ENCODE measurements around the gene GTF3C5. TPM values are rescaled to one million over a fixed set of nuclear protein-coding genes. Genes with fewer than 3 reads are reported as not detected.

Gene GTF3C5
- total RNA-seq, 1 experiment from 2014 or later: 79.6 TPM

- Histone ChIP-seq H3K4me2 (no peak overlapping the region), H3K4me3 (no peak overlapping the region), H3K9me2 (ENCODE audit: insufficient read depth) (no peaks in the 10 kb centered on the region), H4K20me1 (ENCODE audit: insufficient read depth) (no peaks in the 10 kb centered on the region), H3K4me1 (replicated peaks; ENCODE audit: insufficient read depth) (no peaks in the 10 kb centered on the region), H3K79me2 (ENCODE audit: low read depth) (no peaks in the 10 kb centered on the region), H2AFZ (no peak overlapping the region), H3K27me3 (ENCODE audit: insufficient read depth, low read depth) (peaks cover 99% of the 10 kb centered on the region), H3K9me3 (ENCODE audit: insufficient read depth, low read depth) (no peaks in the 10 kb centered on the region), H3K27ac (no peak overlapping the region), H3F3A (ENCODE audit: insufficient read depth, low read depth) (no peaks in the 10 kb centered on the region), H3K36me3 (ENCODE audit: low read depth) (no peaks in the 10 kb centered on the region)
- no peak for TF ChIP-seq EZH2 (IDR thresholded peaks at IDR 0.05; ENCODE audit: low read depth)
- no peak for TF ChIP-seq CTCF (conservative IDR thresholded peaks at IDR 0.05)
- BruUV-seq (replicated peaks): no TSS peak
- POLR2A ChIA-PET (ENCODE audit: unreplicated experiment): interaction anchor here (0.7 kb wide), 1 partner anchor 153 kb away, joined by 5 read pairs; no protein-coding TSS in a partner anchor
- CTCF ChIA-PET: no interaction called here
- no peak for DNase-seq
- intact Hi-C loops (cut with micrococcal nuclease; ENCODE audit: unreplicated experiment): no loop called here
These were observed 40.0 kb upstream of the GTF3C5 start for GRCh38 chr9:132990781-132991180.

- TF ChIP-seq CTCF (conservative IDR thresholded peaks at IDR 0.05) (no peak), EZH2 (IDR thresholded peaks at IDR 0.05; ENCODE audit: low read depth) (no peak)
- POLR2A ChIA-PET (ENCODE audit: unreplicated experiment): interaction anchor here (0.7 kb wide), 1 partner anchor 152 kb away, joined by 5 read pairs; no protein-coding TSS in a partner anchor
- no peaks in the 10 kb centered on the region for H4K20me1 ChIP-seq (ENCODE audit: insufficient read depth)
- no peak overlapping the region for H3K4me2 ChIP-seq
- no peak overlapping the region for H3K4me3 ChIP-seq
- no peak for DNase-seq
- no peaks in the 10 kb centered on the region for H3F3A ChIP-seq (ENCODE audit: insufficient read depth, low read depth)
- no peaks in the 10 kb centered on the region for H3K9me2 ChIP-seq (ENCODE audit: insufficient read depth)
- H3K27ac ChIP-seq: no peak overlapping the region
- H2AFZ ChIP-seq: no peak overlapping the region
- H3K36me3 ChIP-seq (ENCODE audit: low read depth): no peaks in the 10 kb centered on the region
- peaks cover 99% of the 10 kb centered on the region for H3K27me3 ChIP-seq (ENCODE audit: insufficient read depth, low read depth)
- H3K79me2 ChIP-seq (ENCODE audit: low read depth): no peaks in the 10 kb centered on the region
- intact Hi-C loops (cut with micrococcal nuclease; ENCODE audit: unreplicated experiment): no loop called here
- H3K9me3 ChIP-seq (ENCODE audit: insufficient read depth, low read depth): no peaks in the 10 kb centered on the region
- CTCF ChIA-PET: interaction anchor here (0.6 kb wide), 1 partner anchor 263 kb away, joined by 3 read pairs; no protein-coding TSS in a partner anchor
- H3K4me1 ChIP-seq (replicated peaks; ENCODE audit: insufficient read depth): no peaks in the 10 kb centered on the region
- BruUV-seq (replicated peaks): no TSS peak
These were observed 39.2 kb upstream of the GTF3C5 start for GRCh38 chr9:132991351-132992300.

DNA sequence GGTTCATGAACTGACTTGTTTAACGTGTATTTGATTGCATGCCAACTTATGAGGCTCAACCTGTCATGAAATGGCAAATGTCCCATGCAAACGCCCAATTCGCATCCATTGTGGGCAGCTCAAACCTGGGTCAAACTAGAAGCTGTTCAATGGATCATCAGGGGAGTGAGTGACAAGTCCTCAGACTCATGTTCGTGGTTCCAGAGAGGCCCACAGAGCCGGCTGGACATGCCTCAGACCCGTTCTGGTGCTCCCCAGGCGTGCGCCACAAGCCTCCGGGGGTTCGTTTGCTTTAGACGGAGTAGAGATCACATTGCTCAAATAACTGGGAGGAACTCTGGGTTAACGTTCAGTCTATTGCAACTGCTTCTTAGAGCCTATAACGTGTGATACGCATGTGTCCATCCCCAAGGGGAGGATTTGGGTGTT is 37.3 kb upstream of the GTF3C5 start:
- H3K9me2 ChIP-seq (ENCODE audit: insufficient read depth): no peaks in the 10 kb centered on the region
- H3K79me2 ChIP-seq (ENCODE audit: low read depth): no peaks in the 10 kb centered on the region
- no TSS peak for BruUV-seq (replicated peaks)
- CTCF ChIA-PET: no interaction called here
- H3K27ac ChIP-seq: no peak overlapping the region
- H3K4me3 ChIP-seq: no peak overlapping the region
- POLR2A ChIA-PET (ENCODE audit: unreplicated experiment): interaction anchor here (0.6 kb wide), 1 partner anchor 37 kb away, joined by 4 read pairs; the partner anchor contains the start of gene GTF3C5
- H3F3A ChIP-seq (ENCODE audit: insufficient read depth, low read depth): no peaks in the 10 kb centered on the region
- intact Hi-C loops (cut with micrococcal nuclease; ENCODE audit: unreplicated experiment): no loop called here
- H3K4me1 ChIP-seq (replicated peaks; ENCODE audit: insufficient read depth): no peaks in the 10 kb centered on the region
- no peaks in the 10 kb centered on the region for H3K36me3 ChIP-seq (ENCODE audit: low read depth)
- H3K4me2 ChIP-seq: no peak overlapping the region
- H3K27me3 ChIP-seq (ENCODE audit: insufficient read depth, low read depth): peaks cover 95% of the 10 kb centered on the region
- no peak for DNase-seq
- TF ChIP-seq CTCF (conservative IDR thresholded peaks at IDR 0.05) (no peak), EZH2 (IDR thresholded peaks at IDR 0.05; ENCODE audit: low read depth) (no peak)
- H2AFZ ChIP-seq: no peak overlapping the region
- H3K9me3 ChIP-seq (ENCODE audit: insufficient read depth, low read depth): no peaks in the 10 kb centered on the region
- H4K20me1 ChIP-seq (ENCODE audit: insufficient read depth): no peaks in the 10 kb centered on the region

Measured in PC-9 (cell line).